ENCODE data around the gene RSPH9.

RSPH9 gene

DNA sequence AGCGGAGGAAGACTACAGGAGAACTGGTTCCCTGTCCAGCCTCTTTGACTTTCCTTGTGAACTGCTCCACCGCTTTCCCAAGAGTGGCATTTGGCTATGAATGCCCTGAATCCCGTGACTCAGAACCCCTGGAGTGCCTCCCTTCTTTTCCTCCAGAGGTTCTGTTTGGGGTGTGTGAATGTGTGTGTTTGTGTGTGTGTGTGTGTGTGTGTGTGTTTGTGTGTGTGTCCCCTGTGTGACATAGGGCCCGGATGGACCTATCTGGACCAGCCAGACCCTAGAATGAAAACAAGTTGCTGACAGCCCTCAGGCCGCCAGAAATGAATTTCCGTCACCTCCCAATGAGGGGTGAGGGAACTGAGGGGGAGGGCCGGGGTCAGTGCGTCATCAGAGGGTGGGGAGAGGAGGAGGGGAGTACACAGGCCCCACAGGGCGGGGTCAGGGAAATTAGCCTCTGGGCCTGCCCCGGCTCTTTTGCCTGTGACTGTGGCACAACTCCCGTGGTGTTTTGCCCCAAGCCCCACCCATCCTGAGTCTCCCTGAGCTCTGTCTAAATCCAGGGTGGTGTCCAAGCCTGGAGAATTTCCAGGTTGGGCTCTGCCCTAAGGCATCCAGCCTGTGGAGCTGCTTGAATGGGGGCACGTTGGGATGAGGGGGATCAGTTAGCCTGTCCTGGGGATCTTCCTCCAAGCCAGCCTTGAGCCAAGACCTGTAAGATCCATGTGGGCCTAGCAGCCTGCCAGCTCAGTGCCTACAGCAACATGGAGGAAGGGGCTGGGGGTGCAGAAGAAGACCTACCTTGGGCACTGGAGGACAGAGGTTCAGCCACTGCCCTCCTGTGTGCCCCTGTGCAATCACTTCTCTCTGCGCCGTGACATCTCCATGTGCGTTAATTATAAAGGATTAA, 58.0 kb downstream of the RSPH9 start:
- H3K4me3 Mint-ChIP-seq: no peak overlapping the region
- H3K27ac Mint-ChIP-seq: no peak overlapping the region
- peaks cover 49% of the 10 kb centered on the region for H3K27me3 Mint-ChIP-seq (ENCODE audit: low read depth)
- H3K4me1 Mint-ChIP-seq (ENCODE audit: low read depth): peaks cover 14% of the 10 kb centered on the region
- H3K9me3 Mint-ChIP-seq: no peaks in the 10 kb centered on the region
- H3K36me3 Mint-ChIP-seq (ENCODE audit: low read depth): no peaks in the 10 kb centered on the region

DNA sequence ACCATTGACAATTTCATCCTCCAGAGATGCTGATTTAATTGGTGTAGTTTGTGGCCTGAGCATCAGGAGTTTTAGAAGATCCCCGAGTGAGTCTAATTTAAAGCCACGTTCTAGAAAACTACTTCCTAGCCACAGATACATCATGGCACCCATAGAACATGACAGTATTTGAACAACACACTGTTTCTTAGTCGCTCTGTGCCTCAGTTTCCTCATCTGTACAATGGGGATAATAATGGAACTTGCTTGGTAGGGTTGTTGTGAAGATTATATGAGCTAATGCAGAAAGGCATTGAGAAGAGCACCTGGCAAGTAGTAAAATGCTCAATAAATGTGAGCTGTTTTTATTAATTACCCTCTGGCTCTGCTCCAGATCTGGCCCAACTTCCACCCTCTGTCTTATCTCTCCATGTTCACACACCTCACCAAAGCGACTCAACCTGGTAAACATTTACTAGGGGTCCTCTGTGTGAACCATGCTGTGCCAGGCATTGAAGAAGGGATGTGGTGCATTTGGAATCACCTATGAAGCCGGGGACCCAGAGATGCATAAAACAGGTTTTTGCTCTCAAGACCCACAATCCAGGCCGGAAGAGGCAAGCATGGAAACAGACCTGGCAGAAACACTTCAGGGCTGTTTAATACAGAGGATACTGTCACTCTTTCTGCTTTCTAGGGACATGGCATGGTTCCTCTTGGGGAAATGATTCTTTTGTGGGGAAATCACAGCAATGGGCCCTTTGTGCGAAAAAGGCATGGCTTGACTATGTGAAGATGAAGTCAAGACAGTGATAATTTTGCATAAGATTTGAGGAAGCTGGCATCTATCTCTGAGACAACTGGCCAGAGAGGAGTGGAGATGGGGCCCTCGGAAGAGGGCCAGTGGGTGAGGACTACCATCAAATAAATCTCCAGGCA, 58.9 kb downstream of the RSPH9 start:
- Mint-ChIP-seq H3K9me3 (no peaks in the 10 kb centered on the region), H3K27me3 (ENCODE audit: low read depth) (peaks cover 40% of the 10 kb centered on the region), H3K27ac (no peak overlapping the region), H3K36me3 (ENCODE audit: low read depth) (no peaks in the 10 kb centered on the region), H3K4me3 (no peak overlapping the region), H3K4me1 (ENCODE audit: low read depth) (peaks cover 14% of the 10 kb centered on the region)

DNA sequence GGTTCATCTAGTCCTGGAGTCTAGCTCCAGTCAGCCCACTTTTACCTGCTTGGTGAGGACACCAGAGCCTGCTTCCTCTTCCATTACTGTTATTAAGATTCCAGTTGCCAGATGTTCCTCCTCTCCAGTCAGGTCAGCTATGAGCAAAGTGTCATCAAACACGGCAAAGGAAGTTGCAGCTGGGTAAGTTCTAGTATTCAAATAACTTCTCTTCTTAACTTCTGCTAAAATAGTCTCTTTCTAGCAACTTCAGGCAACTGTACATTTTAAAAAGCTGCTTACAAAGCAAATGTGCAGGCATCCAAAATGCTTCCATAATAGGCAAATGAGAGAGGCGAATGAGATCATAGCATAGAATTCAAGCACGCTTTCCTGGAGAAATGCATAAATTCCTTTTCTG, 61.2 kb downstream of the RSPH9 start:
- Mint-ChIP-seq H3K27me3 (ENCODE audit: low read depth) (peaks cover 44% of the 10 kb centered on the region), H3K36me3 (ENCODE audit: low read depth) (no peaks in the 10 kb centered on the region), H3K9me3 (no peaks in the 10 kb centered on the region), H3K27ac (no peak overlapping the region), H3K4me3 (no peak overlapping the region), H3K4me1 (ENCODE audit: low read depth) (peaks cover 21% of the 10 kb centered on the region)

GRCh38 chr6:43706788-43707187, 62.0 kb downstream of the RSPH9 start:
- Mint-ChIP-seq H3K27ac (no peak overlapping the region), H3K9me3 (no peaks in the 10 kb centered on the region), H3K36me3 (ENCODE audit: low read depth) (no peaks in the 10 kb centered on the region), H3K27me3 (ENCODE audit: low read depth) (peaks cover 48% of the 10 kb centered on the region), H3K4me3 (no peak overlapping the region), H3K4me1 (ENCODE audit: low read depth) (peaks cover 21% of the 10 kb centered on the region)

GRCh38 chr6:43707269-43707668, 62.4 kb downstream of the RSPH9 start:
- peaks cover 21% of the 10 kb centered on the region for H3K4me1 Mint-ChIP-seq (ENCODE audit: low read depth)
- no peak overlapping the region for H3K4me3 Mint-ChIP-seq
- H3K27ac Mint-ChIP-seq: no peak overlapping the region
- H3K36me3 Mint-ChIP-seq (ENCODE audit: low read depth): no peaks in the 10 kb centered on the region
- peaks cover 52% of the 10 kb centered on the region for H3K27me3 Mint-ChIP-seq (ENCODE audit: low read depth)
- H3K9me3 Mint-ChIP-seq: no peaks in the 10 kb centered on the region

DNA sequence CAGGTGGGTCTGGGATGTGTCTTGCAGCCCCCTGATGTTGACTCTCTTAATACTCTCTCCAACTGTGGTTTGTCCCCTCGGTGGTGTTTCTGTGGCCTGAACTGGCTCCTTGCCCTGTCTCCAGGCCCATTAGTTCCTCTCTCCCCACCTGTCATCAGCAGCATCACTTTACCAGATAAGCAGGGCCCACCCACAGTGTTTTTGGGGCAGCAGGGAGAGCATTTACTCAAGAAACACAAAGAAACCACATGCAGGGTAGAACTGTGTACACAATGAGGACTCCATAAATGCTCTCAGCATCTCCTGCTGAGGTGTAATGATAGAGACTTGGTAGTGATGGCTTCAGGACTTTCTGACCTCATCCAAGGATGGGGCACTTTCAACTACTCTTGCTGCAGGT, 62.9 kb downstream of the RSPH9 start:
- no peaks in the 10 kb centered on the region for H3K36me3 Mint-ChIP-seq (ENCODE audit: low read depth)
- no peak overlapping the region for H3K4me3 Mint-ChIP-seq
- peaks cover 51% of the 10 kb centered on the region for H3K27me3 Mint-ChIP-seq (ENCODE audit: low read depth)
- no peak overlapping the region for H3K27ac Mint-ChIP-seq
- no peaks in the 10 kb centered on the region for H3K9me3 Mint-ChIP-seq
- peaks cover 21% of the 10 kb centered on the region for H3K4me1 Mint-ChIP-seq (ENCODE audit: low read depth)

- Mint-ChIP-seq H3K9me3 (no peaks in the 10 kb centered on the region), H3K27ac (no peak overlapping the region), H3K4me3 (no peak overlapping the region), H3K36me3 (ENCODE audit: low read depth) (no peaks in the 10 kb centered on the region), H3K27me3 (ENCODE audit: low read depth) (peaks cover 43% of the 10 kb centered on the region), H3K4me1 (ENCODE audit: low read depth) (peaks cover 23% of the 10 kb centered on the region)
Observed at GRCh38 chr6:43708860-43709653, 64.2 kb downstream of the RSPH9 start.

DNA sequence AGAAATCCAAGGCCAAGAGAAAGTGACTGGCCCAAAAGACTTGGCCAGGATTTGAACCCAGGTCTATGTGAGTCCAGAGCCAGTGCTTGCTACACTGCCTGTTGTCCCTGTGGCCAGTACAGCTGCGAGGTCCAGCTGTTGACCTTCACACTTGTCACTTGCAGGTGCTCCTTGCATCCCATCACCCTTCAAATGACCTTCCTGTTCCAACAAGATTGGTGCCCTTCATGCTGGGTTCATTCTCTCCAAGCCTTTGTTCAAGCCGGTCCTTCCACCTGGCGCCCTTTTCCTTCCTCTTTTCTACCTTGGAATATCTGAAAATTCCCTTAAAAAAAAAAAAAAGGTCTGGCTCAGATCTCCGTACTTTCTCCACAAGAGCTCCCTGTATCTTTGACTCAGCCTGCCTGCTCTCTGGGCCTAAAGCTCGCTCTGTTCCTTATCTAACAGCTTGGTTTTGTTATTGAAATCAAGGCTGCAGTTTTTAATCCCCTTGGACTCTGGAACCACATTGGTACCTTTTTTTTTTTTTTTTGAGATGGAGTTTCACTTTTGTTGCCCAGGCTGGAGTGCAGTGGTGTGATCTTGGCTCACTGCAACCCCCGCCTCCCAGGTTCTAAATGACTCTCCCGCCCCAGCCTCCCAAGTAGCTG, 64.9 kb downstream of the RSPH9 start:
- no peaks in the 10 kb centered on the region for H3K9me3 Mint-ChIP-seq
- peaks cover 23% of the 10 kb centered on the region for H3K4me1 Mint-ChIP-seq (ENCODE audit: low read depth)
- H3K36me3 Mint-ChIP-seq (ENCODE audit: low read depth): no peaks in the 10 kb centered on the region
- H3K4me3 Mint-ChIP-seq: no peak overlapping the region
- peaks cover 39% of the 10 kb centered on the region for H3K27me3 Mint-ChIP-seq (ENCODE audit: low read depth)
- H3K27ac Mint-ChIP-seq: no peak overlapping the region

DNA sequence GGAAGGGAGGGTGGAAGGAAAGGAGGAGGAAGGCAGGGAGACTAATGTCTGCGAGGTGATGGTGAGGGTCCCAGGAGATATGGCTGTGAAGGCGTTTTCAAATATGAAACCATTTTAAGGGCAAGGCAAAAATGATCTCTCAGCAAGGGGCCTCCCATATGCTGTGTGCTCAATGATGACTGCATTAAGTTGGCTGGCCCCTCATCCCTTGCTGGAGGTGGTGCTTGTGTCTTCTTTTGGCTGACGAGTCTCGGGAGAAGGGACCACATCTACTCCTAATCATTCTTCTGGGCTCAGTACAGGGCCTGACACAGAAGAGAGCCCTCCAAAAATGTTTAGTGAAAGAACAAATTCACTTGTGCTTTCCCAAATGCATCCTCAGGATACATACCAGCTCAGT, 65.7 kb downstream of the RSPH9 start:
- H3K27ac Mint-ChIP-seq: no peak overlapping the region
- peaks cover 23% of the 10 kb centered on the region for H3K4me1 Mint-ChIP-seq (ENCODE audit: low read depth)
- no peak overlapping the region for H3K4me3 Mint-ChIP-seq
- no peaks in the 10 kb centered on the region for H3K9me3 Mint-ChIP-seq
- H3K27me3 Mint-ChIP-seq (ENCODE audit: low read depth): peaks cover 36% of the 10 kb centered on the region
- H3K36me3 Mint-ChIP-seq (ENCODE audit: low read depth): no peaks in the 10 kb centered on the region

GRCh38 chr6:43712579-43712978, 67.7 kb downstream of the RSPH9 start:
- H3K4me1 Mint-ChIP-seq (ENCODE audit: low read depth): peaks cover 9% of the 10 kb centered on the region
- no peaks in the 10 kb centered on the region for H3K36me3 Mint-ChIP-seq (ENCODE audit: low read depth)
- H3K27ac Mint-ChIP-seq: no peak overlapping the region
- H3K27me3 Mint-ChIP-seq (ENCODE audit: low read depth): peaks cover 24% of the 10 kb centered on the region
- H3K4me3 Mint-ChIP-seq: no peak overlapping the region
- no peaks in the 10 kb centered on the region for H3K9me3 Mint-ChIP-seq

GRCh38 chr6:43713643-43714310, 68.9 kb downstream of the RSPH9 start:
- no peaks in the 10 kb centered on the region for H3K9me3 Mint-ChIP-seq
- H3K27me3 Mint-ChIP-seq (ENCODE audit: low read depth): peaks cover 24% of the 10 kb centered on the region
- H3K4me3 Mint-ChIP-seq: no peak overlapping the region
- peaks cover 9% of the 10 kb centered on the region for H3K4me1 Mint-ChIP-seq (ENCODE audit: low read depth)
- H3K27ac Mint-ChIP-seq: no peak overlapping the region
- no peaks in the 10 kb centered on the region for H3K36me3 Mint-ChIP-seq (ENCODE audit: low read depth)

DNA sequence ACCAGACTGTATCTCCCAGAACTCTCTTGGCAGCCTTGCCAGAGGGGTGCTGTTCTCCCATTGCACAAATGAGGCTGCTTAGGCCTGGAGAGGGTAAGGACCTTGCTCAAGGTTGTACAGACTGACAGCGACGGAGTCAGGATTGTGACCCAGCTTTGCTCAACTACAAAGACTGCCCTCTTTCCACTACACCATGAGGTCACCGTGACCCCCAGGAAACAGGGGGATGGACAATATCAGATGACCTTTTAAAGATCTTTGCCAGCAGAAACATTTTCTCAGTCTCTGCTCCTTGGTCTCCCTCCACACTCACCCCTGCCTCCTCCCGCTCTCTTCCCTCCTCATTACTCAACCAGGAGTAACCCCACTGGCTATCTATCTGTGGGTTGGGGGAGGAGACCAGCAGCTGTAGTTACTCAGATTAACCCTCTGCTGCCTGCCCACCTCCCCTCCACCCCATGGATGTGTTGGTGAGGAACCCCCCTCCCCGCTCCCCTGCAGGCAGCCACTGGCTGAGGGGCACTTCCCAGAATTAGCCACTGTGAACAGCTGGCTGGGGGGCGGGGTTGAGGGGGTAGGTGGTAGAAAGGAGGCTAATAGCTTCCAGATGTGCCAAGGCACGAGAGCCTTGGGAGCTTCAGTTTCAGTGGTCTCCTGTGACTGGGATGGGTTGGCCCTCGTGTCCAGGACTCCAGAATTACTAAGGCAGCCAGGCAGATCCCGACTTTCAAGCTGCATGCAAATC, 69.6 kb downstream of the RSPH9 start:
- H3K4me3 Mint-ChIP-seq: no peak overlapping the region
- no peaks in the 10 kb centered on the region for H3K36me3 Mint-ChIP-seq (ENCODE audit: low read depth)
- no peaks in the 10 kb centered on the region for H3K9me3 Mint-ChIP-seq
- peaks cover 24% of the 10 kb centered on the region for H3K27me3 Mint-ChIP-seq (ENCODE audit: low read depth)
- no peak overlapping the region for H3K27ac Mint-ChIP-seq
- peaks cover 5% of the 10 kb centered on the region for H3K4me1 Mint-ChIP-seq (ENCODE audit: low read depth)

Data from T-helper 1 cell treated with Interleukin-12 subunit alpha and Interleukin-12 subunit beta and Interleukin-4 antibody, amounts not matched to agents 30 μg/mL and 1 μg/mL, for 36 hours (primary cell).